Gastroesophageal sphincter (tissue), 4 donors: ENCODE data around the gene FOLR3. TPM values are rescaled to one million over a fixed set of nuclear protein-coding genes. Genes with fewer than 3 reads are reported as not detected.

Experiments
- ATAC-seq: fragments of 150-250 bp; one replicate; pipeline ENCODE4 v1.9.1; 2016; ENCODE audit warnings: mild to moderate bottlenecking, moderate library complexity
- H3K27ac ChIP-seq, 4 donors: fragments of 200-600 bp; sonication (generic) in 3 of 4; 1 replicate in 3 of 4; 2 replicates in 1 of 4; pipeline ENCODE4 v1.5.1; 2016 to 2019
- H3K27me3 ChIP-seq: fragments of 200-600 bp; sonication (generic); one replicate; pipeline ENCODE4 v1.5.1; 2019
- H3K36me3 ChIP-seq, 2 donors: fragments of 200-600 bp; sonication (generic); one replicate each; pipeline ENCODE4 v1.5.1; 2019; ENCODE audit warnings: control low read depth in 1 of 2
- H3K4me1 ChIP-seq, 3 donors: fragments of 200-600 bp; sonication (generic); 1 replicate in 2 of 3; 2 replicates in 1 of 3; pipeline ENCODE4 v1.5.1; 2016 to 2019; ENCODE audit warnings: control low read depth in 2 of 3
- H3K4me3 ChIP-seq, 2 donors: fragments of 200-600 bp; sonication (generic); one replicate each; pipeline ENCODE4 v1.5.1; 2019; ENCODE audit warnings: mild to moderate bottlenecking in 1 of 2, moderate library complexity in 1 of 2
- H3K9me3 ChIP-seq, 3 donors: fragments of 200-600 bp; sonication (generic); one replicate each; pipeline ENCODE4 v1.5.1; 2017 to 2019; ENCODE audit warnings: control low read depth in 2 of 3
- CTCF ChIP-seq, 4 experiments: fragments of 200-600 bp in 2 of 4; fragments of 450-650 bp in 2 of 4; sonication (generic) in 1 of 4; IDR thresholded peaks; one replicate each; pipeline ENCODE4 v1.5.1; 2017 to 2019; ENCODE audit warnings: antibody characterized with exemption in 4 of 4, mild to moderate bottlenecking in 2 of 4, moderate library complexity in 2 of 4
- EP300 ChIP-seq: sonication (generic); formaldehyde crosslinking; IDR thresholded peaks from one replicate; pipeline ENCODE4 v1.6.1; 2017; ENCODE audit warnings: antibody characterized with exemption, mild to moderate bottlenecking
- POLR2A ChIP-seq, 2 donors: fragments of 450-650 bp; IDR thresholded peaks; one replicate each; pipeline ENCODE4 v1.6.1; 2017; ENCODE audit warnings: antibody characterized with exemption in 2 of 2, mild to moderate bottlenecking in 2 of 2, moderate library complexity in 1 of 2
- POLR2AphosphoS5 ChIP-seq: sonication (generic); formaldehyde crosslinking; IDR thresholded peaks from one replicate; pipeline ENCODE4 v1.6.1; 2017; ENCODE audit warnings: antibody characterized with exemption
- whole genome bisulfite sequencing, 2 donors: methylation state at CpG; one replicate each; pipeline ENCODE4 v1.1.5; 2018; ENCODE audit warnings: low coverage in 1 of 2; 5-methylcytosine and 5-hydroxymethylcytosine counted together
- total RNA-seq, 4 donors: library from RNA; depleted of rRNA; stranded (reverse); fragments of >200 nt; gene quantifications; one replicate each; pipeline ENCODE4 v1.1.0, GENCODE V29; 2016

FOLR3 gene
- total RNA-seq, 4 donors from 2014 or later = 0.96 TPM; not detected in 3

GRCh38 chr11:72120930-72121329 lies 14.6 kb upstream of the FOLR3 start:
- H3K27ac ChIP-seq = no peak overlapping the region
- H3K4me1 ChIP-seq = no peaks in the 10 kb centered on the region
- peaks cover 39% of the 10 kb centered on the region for H3K27me3 ChIP-seq
- no peak for ATAC-seq
- no peaks in the 10 kb centered on the region for H3K36me3 ChIP-seq
- H3K4me3 ChIP-seq = no peak overlapping the region
- 67 to 78% methylated on average over 1 to 2 of the region's 2 CpGs for WGBS, 2 donors
- no peak for TF ChIP-seq EP300
- H3K9me3 ChIP-seq = no peaks in the 10 kb centered on the region

DNA sequence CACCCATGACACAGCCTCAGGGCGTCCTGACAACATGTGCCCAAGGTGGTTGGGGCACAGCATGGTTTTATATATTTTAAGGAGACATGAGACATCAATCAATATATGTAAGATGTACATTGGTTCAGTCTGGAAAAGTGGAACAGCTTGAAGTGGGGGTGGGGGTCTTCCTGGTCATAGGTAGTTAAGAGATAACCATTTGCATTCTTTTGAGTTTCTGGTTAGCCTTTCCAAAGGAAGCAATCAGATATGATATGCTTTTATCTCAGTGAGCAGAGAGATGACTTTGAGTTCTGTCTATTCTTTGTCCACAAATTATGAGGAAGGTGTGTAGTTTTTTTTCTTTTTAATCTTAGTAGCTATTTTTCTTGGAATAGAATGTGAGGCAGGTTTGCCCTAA lies 12.9 kb upstream of the FOLR3 start:
- Histone ChIP-seq H3K9me3 (no peaks in the 10 kb centered on the region), H3K36me3 (no peaks in the 10 kb centered on the region), H3K27ac (no peak overlapping the region), H3K27me3 (peaks cover 26% of the 10 kb centered on the region), H3K4me1 (no peaks in the 10 kb centered on the region), H3K4me3 (no peak overlapping the region)
- WGBS, 2 donors = 88% methylated on average over 1 of the region's 1 CpG; no CpG with 5 or more reads in 1 of the 2 donors
- ATAC-seq = no peak
- TF ChIP-seq POLR2A (IDR thresholded peaks at IDR 0.05) = no peak
- no peak for TF ChIP-seq CTCF (IDR thresholded peaks at IDR 0.05)
- TF ChIP-seq POLR2AphosphoS5 = no peak
- no peak for TF ChIP-seq EP300

DNA sequence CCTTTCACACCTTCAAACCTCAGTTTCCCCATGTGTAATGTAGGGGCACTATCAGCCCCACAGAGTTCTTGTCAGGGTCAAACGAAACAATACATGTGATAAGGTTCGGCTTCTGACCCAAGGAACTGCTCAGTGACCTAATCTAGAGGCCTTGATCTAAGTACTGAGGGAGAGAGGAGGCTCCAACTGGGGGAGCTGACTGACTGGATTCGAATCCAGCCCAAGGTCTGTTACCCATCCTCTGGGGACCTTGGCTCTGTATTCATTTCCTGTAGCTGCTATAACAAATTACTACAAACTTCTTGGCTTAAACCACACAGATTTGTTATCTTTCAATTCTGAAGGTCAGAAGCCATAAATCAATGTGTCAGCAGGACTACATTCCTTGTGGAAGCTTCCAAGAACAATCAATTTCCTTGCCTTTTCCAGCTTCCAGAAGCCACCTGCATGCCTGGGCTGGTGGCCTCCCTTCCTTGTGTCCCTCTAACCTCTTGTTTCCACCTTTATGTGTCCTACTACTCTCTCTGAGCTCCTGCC lies 12.3 kb upstream of the FOLR3 start:
- ATAC-seq = no peak

GRCh38 chr11:72124046-72124445 lies 11.5 kb upstream of the FOLR3 start:
- TF ChIP-seq EP300 (no peak), CTCF (IDR thresholded peaks at IDR 0.05) (no peak), POLR2AphosphoS5 (no peak), POLR2A (IDR thresholded peaks at IDR 0.05) (no peak)
- Histone ChIP-seq H3K4me3 (no peak overlapping the region), H3K9me3 (no peaks in the 10 kb centered on the region), H3K27ac (no peak overlapping the region), H3K36me3 (no peaks in the 10 kb centered on the region), H3K4me1 (no peaks in the 10 kb centered on the region), H3K27me3 (peaks cover 18% of the 10 kb centered on the region)
- 71% methylated on average over 1 of the region's 6 CpGs; no CpG with 5 or more reads in 1 of the 2 donors for WGBS, 2 donors
- no peak for ATAC-seq

More for the DNA sequence above, 12.3 kb upstream of the FOLR3 start:
- Histone ChIP-seq H3K36me3 (no peaks in the 10 kb centered on the region), H3K9me3 (no peaks in the 10 kb centered on the region), H3K27me3 (peaks cover 21% of the 10 kb centered on the region), H3K4me3 (no peak overlapping the region), H3K4me1 (no peaks in the 10 kb centered on the region), H3K27ac (no peak overlapping the region)
- no peak for TF ChIP-seq CTCF (IDR thresholded peaks at IDR 0.05)
- no peak for TF ChIP-seq EP300
- WGBS, 2 donors = 67 to 70% methylated on average over 1 to 2 of the region's 3 CpGs

- WGBS, 2 donors = 56 to 88% methylated on average over 1 of the region's 1 CpG
- no peak for ATAC-seq
These were observed 9.6 kb upstream of the FOLR3 start for GRCh38 chr11:72125956-72126355.

More at GRCh38 chr11:72125956-72126355, 9.6 kb upstream of the FOLR3 start:
- no peaks in the 10 kb centered on the region for H3K9me3 ChIP-seq
- H3K4me3 ChIP-seq = no peak overlapping the region
- H3K4me1 ChIP-seq = no peaks in the 10 kb centered on the region
- H3K27ac ChIP-seq = no peak overlapping the region
- TF ChIP-seq POLR2A (IDR thresholded peaks at IDR 0.05) (no peak), CTCF (IDR thresholded peaks at IDR 0.05) (no peak), POLR2AphosphoS5 (no peak), EP300 (no peak)
- H3K36me3 ChIP-seq = no peaks in the 10 kb centered on the region
- peaks cover 3% of the 10 kb centered on the region for H3K27me3 ChIP-seq
